ENCODE data around the gene MSGN1. TPM values are rescaled to one million over a fixed set of nuclear protein-coding genes. Genes with fewer than 3 reads are reported as not detected.

The MSGN1 gene
- total and polyA plus RNA-seq, 2 of the 8 experiments (the other 6 are each of a cell fraction or from before 2014, with no cell fraction given) = not detected

DNA sequence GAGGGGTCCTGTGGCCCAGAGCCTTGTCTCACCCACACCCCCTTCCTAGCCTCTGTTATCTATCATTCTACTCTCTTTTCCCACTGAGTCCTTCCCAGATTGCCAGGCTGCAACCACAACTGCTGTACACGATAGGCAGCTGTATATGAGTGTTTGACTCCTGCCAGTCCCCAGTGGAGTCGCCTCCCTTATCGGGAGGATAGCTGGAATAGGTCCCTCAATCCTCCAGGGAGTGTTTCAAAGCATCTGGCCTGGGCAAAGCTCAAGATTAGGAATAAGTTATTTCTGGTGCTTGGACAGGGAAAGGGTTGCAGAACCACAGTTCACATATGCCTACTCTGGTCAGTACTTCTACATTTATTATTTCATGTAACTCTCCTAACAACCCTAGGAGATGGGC lies 4.8 kb downstream of the MSGN1 start (continued):
- TF ChIP-seq, protein P1, sequence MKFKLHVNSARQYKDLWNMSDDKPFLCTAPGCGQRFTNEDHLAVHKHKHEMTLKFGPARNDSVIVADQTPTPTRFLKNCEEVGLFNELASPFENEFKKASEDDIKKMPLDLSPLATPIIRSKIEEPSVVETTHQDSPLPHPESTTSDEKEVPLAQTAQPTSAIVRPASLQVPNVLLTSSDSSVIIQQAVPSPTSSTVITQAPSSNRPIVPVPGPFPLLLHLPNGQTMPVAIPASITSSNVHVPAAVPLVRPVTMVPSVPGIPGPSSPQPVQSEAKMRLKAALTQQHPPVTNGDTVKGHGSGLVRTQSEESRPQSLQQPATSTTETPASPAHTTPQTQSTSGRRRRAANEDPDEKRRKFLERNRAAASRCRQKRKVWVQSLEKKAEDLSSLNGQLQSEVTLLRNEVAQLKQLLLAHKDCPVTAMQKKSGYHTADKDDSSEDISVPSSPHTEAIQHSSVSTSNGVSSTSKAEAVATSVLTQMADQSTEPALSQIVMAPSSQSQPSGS (IDR thresholded peaks at IDR 0.05; ENCODE audit: low read length) = no peak
- no peak for TF ChIP-seq SAP30 (IDR thresholded peaks at IDR 0.05; ENCODE audit: insufficient read depth, insufficient replicate concordance, low read length)
- no peak for TF ChIP-seq RBBP5 (IDR thresholded peaks at IDR 0.05; ENCODE audit: borderline replicate concordance, low read depth, low read length)
- no peak for TF ChIP-seq YY1 (IDR thresholded peaks at IDR 0.05; ENCODE audit: low read depth, low read length)

All from H1 (cell line).